Cardiac fibroblast (primary cell): ENCODE measurements around the gene GIPC2.
"Not testable (repeated sequence)": the region's sequence is repeated elsewhere in the genome, so short reads cannot be mapped to it uniquely, and the experiment has no call there.

Experiments
- DNase-seq, 2 donors: peaks; one replicate each; pipeline versions ENCODE4 v3.0.0 to v3.0.0-alpha.2; 2010; ENCODE audit warnings: low read depth in 2 of 2
- H3K4me3 ChIP-seq, 2 donors: replicated peaks in 1 of 2; 1 replicate in 1 of 2; 2 replicates in 1 of 2; pipeline ENCODE4 v1.5.1; 2011; ENCODE audit warnings: low read depth in 2 of 2, low read length in 2 of 2, mild to moderate bottlenecking in 2 of 2, moderate library complexity in 1 of 2
- TF ChIP-seq, protein P1 (sequence below): IDR thresholded peaks from one replicate; pipeline ENCODE4 v1.5.1; 2011; ENCODE audit warnings: low read depth, mild to moderate bottlenecking, low read length, inconsistent platforms

Gene GIPC2, protein sequence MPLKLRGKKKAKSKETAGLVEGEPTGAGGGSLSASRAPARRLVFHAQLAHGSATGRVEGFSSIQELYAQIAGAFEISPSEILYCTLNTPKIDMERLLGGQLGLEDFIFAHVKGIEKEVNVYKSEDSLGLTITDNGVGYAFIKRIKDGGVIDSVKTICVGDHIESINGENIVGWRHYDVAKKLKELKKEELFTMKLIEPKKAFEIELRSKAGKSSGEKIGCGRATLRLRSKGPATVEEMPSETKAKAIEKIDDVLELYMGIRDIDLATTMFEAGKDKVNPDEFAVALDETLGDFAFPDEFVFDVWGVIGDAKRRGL

DNA sequence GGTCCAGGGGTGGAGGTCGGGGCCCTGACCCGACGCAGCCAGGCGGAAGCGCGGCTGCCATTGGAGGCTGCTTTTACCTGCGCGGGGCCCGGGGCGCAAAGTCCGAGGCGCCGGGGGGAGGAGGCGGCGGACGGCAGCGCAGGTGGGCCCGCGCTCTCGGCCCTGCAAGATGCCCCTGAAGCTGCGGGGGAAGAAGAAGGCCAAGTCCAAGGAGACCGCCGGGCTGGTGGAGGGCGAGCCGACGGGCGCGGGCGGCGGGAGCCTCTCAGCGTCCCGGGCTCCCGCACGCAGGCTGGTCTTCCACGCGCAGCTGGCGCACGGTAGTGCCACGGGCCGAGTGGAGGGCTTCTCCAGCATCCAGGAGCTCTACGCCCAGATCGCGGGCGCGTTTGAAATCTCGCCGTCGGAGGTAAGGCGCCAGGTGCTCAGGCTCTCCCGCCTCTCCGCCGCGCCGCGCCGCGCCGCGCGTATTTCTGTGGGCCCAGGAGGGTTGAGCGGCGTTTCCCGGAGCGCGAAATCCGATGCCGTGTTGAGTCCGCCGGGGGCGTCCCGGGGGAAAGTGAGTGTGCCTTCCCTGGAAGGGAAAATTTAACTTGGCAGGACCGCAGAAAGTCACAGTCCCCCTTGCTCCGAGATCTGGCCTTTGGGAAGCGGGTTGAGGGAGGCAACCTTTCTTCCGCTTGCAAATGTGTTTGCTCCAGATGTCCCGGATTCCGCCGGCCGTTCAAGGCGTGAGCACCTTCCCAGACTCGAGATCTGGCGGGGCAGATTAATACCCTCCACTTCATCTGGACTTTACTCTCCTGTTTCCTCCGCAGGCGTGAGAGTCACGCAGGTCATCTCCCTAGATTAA is at the start of gene GIPC2:
TSS of gene GIPC2 (plus strand) at position 41 of the 853 bp plus-strand sequence. CDS start at position 170, 129 bp downstream.
- TF ChIP-seq, protein P1, sequence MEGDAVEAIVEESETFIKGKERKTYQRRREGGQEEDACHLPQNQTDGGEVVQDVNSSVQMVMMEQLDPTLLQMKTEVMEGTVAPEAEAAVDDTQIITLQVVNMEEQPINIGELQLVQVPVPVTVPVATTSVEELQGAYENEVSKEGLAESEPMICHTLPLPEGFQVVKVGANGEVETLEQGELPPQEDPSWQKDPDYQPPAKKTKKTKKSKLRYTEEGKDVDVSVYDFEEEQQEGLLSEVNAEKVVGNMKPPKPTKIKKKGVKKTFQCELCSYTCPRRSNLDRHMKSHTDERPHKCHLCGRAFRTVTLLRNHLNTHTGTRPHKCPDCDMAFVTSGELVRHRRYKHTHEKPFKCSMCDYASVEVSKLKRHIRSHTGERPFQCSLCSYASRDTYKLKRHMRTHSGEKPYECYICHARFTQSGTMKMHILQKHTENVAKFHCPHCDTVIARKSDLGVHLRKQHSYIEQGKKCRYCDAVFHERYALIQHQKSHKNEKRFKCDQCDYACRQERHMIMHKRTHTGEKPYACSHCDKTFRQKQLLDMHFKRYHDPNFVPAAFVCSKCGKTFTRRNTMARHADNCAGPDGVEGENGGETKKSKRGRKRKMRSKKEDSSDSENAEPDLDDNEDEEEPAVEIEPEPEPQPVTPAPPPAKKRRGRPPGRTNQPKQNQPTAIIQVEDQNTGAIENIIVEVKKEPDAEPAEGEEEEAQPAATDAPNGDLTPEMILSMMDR = no peak
- DNase-seq = peak; percentile 20 to 40
- peak within 1 kb of the TSS; percentile 49 to 58 for H3K4me3 ChIP-seq

DNA sequence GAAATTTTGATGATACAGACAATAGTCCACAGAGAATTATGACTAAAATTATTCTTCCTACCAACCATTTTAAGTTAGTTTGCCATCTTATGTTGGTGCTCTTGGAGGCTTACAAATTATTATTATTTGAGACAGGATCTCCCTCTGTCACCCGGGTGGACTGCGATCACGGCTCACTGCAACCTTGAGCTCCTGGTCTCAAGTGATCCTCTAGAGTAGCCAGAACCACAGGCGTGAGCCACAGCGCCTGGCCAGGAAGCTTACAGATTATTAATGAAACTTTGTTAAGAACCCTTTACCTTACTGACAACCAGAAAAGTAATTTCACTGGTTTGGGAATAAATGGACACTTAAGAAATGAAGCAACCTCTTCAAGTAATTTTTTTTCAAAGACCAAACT is 49.0 kb upstream of the GIPC2 start:
- DNase-seq = no peak
- TF ChIP-seq, protein P1 = no peak
- H3K4me3 ChIP-seq = no peak overlapping the region

DNA sequence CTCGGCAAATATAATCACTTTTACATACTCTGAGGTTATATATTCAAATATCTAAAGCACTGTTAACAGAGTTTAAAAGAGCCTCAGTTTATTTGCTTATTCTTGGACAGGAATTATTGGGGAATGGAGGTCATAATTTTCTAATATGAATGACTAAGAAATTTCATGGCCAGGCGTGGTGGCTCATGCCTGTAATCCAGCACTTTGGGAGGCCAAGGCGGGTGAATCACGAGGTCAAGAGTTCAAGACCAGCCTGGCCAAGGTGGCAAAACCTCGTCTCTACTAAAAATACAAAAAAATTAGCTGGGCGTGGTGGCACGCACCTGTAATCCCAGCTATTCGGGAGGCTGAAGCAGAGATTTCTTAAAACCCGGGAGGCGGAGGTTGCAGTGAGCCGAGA is 45.2 kb upstream of the GIPC2 start:
- not testable (repeated sequence) for H3K4me3 ChIP-seq
- DNase-seq = peak in 1 of 2 donors; percentile 24

DNA sequence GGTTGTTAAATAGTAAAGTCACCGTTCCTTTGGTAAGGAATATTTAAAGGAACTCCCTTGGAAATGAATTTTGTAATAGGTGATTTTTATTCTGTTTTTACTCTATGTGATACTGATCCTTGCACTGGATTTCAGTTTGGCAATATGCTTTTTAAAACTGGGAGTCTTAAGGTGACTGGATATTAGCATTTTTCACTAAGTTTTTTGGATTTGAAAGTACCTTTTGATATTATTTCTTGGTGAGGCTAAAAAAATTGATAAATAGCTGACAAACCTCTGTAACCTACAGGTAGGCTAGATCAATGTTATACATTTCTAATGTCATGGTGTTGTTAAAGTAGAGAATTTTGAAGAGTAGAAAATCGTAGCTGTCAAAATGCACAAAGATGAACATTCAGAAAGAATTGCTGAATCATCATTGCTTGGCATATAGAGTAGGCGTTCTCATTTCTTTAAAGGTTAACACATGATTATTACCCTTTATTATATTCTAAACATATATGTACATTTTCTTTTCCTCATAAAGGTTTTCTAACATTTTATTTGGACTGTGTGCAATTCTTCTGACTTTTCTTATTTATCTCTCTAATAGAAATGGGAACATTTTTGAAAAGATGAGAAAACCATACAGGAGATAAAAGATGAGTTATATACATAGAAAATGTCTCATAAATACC is 42.6 kb upstream of the GIPC2 start:
- peak overlapping the region in 1 of 2 donors; percentile 72 for H3K4me3 ChIP-seq
- DNase-seq = no peak
- TF ChIP-seq, protein P1 = no peak

DNA sequence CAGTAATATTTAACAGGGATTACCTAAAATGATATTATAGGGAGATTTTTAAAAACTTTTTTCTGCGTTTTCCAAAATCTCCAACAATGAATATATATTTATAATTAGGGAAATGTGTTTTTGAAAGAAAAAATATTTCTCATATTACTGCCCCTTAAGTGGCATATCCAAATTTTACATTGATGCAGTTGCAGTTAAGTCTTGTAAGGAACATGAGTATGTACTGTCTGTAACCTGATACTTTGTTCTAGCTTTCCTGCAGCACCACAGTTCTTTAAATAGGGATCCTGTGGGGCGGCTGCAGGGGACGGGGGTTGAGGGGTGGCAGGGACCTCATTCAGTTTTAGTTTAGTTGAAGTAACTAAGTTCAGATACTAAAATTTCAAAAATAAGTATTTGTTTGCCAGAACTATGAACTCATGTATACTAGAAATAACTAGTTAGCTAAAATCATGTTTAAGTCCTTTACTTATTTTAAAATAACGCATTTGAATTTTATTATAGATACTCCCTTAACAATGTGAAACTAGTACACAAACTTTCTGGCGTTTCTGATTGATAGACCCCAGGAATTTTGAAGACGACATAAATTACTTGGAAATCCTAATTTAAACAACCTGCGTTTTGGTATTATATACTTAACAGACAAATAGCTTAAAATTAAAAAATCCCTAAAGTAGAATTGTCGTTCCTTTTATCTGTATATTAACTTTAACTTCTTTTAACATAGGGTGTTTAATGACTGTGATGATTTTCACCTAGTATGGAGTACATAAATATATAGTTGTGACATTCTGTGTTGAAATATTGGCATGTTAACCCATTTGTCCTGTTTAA is 41.7 kb upstream of the GIPC2 start:
- DNase-seq = peak; percentile 80
- H3K4me3 ChIP-seq = peak overlapping the region; percentile 32 to 72
- TF ChIP-seq, protein P1 = no peak

DNA sequence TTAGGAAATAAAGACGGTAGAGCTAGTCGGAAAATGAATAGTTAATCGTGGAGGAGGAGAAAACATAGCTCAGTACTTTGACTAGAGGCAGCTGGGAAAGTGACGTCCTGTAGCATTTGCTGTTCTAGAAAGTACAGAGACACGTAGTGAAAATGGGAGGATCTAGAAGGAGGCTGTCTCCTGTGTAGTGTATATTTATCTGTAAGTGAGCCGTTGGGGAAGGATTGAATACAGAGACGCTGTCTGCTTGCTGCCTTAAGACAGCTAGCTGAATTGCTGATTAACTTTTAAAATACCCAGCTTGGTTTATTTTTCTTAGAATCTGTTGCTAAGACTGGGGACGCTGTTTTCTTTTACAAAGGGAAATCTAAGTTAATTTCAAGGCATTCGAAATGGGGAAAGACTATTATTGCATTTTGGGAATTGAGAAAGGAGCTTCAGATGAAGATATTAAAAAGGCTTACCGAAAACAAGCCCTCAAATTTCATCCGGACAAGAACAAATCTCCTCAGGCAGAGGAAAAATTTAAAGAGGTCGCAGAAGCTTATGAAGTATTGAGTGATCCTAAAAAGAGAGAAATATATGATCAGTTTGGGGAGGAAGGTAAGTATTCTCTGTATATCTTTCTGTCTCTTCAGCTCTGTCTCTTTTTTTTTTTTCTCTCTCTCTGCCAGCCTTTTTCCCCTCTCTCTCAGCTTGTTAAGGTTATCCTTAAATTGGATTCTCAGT is 40.9 kb upstream of the GIPC2 start, which contains the start of gene DNAJB4:
TSS of gene DNAJB4 (plus strand) at position 221 of the 729 bp plus-strand sequence. CDS start at position 393, 172 bp downstream.
- TF ChIP-seq, protein P1 = no peak
- H3K4me3 ChIP-seq = peak within 1 kb of the TSS; percentile 54 to 72
- peak; percentile 99 for DNase-seq
